Measurements from ENCODE around the gene PPARD. TPM values are rescaled to one million over a fixed set of nuclear protein-coding genes. Genes with fewer than 3 reads are reported as not detected.
"Not testable (repeated sequence)": the region's sequence is repeated elsewhere in the genome, so short reads cannot be mapped to it uniquely, and the experiment has no call there.

The PPARD gene
- total RNA-seq, 1 donor from 2014 or later: 8.2 TPM

DNA sequence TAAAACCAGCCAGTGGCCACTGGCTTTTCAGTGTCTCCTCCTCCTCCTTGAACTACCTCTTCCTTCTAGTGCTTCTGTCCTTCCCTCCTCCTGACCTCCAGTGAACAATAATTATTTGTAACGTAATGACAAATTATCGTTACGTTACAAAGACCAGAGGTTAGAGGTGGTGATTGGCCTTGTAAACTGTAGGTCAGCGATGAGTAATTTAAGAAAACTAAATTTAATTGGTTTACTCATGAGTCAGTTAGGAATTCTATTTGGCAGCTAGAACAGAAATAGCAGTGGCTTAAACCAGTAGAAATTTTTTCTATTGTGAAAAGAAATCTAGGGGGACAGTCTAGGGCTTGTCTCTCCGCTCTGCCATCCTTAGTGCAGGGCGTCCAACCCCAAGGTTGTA, 38.8 kb downstream of the PPARD start:
- no peak for DNase-seq (ENCODE audit: low read depth)
- TF ChIP-seq, protein P1, sequence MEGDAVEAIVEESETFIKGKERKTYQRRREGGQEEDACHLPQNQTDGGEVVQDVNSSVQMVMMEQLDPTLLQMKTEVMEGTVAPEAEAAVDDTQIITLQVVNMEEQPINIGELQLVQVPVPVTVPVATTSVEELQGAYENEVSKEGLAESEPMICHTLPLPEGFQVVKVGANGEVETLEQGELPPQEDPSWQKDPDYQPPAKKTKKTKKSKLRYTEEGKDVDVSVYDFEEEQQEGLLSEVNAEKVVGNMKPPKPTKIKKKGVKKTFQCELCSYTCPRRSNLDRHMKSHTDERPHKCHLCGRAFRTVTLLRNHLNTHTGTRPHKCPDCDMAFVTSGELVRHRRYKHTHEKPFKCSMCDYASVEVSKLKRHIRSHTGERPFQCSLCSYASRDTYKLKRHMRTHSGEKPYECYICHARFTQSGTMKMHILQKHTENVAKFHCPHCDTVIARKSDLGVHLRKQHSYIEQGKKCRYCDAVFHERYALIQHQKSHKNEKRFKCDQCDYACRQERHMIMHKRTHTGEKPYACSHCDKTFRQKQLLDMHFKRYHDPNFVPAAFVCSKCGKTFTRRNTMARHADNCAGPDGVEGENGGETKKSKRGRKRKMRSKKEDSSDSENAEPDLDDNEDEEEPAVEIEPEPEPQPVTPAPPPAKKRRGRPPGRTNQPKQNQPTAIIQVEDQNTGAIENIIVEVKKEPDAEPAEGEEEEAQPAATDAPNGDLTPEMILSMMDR (conservative IDR thresholded peaks at IDR 0.05; ENCODE audit: low read depth, low read length): no peak
- H3K4me3 ChIP-seq (ENCODE audit: low read depth, low read length): no peak overlapping the region

DNA sequence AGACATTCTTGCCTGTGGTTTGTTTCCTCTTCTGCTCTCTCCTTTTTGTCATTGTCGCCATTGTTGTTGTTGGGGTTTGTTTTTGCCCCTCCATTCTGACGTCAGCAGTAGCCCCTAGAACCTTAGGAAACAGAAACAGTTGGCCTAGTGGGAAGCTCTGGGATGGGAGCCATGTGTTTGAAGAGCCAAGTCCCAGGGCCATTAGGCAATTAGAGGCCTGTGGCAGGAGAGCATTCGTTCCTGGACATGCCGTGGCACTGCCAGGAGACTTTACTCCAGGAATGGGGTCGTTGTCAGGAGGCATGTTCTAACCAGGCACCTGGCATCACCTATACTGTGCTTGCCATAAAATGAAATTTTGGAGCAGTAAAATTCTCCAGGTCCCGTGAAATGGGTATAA, 39.7 kb downstream of the PPARD start:
- TF ChIP-seq, protein P1 (conservative IDR thresholded peaks at IDR 0.05; ENCODE audit: low read depth, low read length): no peak
- DNase-seq (ENCODE audit: low read depth): no peak
- no peak overlapping the region for H3K4me3 ChIP-seq (ENCODE audit: low read depth, low read length)

DNA sequence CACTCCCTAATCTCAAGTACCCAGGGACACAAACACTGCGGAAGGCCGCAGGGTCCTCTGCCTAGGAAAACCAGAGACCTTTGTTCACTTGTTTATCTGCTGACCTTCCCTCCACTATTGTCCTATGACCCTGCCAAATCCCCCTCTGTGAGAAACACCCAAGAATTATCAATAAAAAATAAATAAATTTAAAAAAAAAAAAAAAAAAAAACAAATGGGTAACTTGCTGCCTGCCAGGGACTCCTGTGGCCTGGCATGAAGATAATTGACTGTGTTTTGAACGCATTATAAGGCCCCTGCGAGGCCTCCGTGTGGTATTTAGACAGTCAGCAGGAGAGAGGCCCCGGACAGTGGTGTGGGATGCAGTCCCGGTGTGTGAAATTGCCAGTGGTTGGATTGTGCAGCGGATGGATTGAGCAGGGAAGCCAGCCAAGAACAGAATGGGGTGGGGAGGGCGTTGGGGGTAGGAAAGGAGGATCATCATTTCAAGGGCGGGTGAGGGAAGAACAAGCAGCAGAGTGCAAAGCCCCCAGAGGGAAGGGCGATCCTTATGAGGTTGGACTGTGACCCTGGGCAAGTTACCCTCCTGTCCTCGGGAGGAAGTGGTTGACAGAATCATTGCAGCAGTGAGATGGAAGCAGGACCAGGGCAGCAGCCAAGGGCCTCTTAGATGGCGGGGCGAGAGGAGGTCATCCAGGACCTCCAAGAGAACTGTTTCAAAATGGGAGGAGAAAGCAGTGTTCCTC, 43.3 kb downstream of the PPARD start:
- no peak for DNase-seq (ENCODE audit: low read depth)
- TF ChIP-seq, protein P1 (conservative IDR thresholded peaks at IDR 0.05; ENCODE audit: low read depth, low read length): no peak
- no peak overlapping the region for H3K4me3 ChIP-seq (ENCODE audit: low read depth, low read length)

DNA sequence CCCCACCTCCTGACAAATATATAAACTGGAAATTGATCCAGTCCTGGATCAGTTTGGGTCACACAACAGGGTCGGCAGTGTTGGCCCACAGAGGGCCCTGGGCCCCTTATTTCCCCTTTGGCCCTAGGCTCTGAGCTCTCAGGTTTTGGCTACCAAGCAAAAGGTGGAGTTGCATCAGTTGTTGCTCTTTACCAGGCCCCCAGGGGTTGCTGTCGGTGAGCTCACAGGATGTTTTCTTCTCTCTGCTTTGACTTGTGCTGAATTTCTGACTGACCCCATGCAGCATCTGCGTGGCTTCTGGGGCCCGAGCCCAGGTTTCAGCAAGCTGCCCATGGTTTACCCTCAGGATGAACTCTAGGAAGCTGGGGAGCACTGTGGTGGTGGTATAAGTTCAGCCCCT, 44.6 kb downstream of the PPARD start:
- DNase-seq (ENCODE audit: low read depth): no peak
- no peak overlapping the region for H3K4me3 ChIP-seq (ENCODE audit: low read depth, low read length)
- TF ChIP-seq, protein P1 (conservative IDR thresholded peaks at IDR 0.05; ENCODE audit: low read depth, low read length): no peak

DNA sequence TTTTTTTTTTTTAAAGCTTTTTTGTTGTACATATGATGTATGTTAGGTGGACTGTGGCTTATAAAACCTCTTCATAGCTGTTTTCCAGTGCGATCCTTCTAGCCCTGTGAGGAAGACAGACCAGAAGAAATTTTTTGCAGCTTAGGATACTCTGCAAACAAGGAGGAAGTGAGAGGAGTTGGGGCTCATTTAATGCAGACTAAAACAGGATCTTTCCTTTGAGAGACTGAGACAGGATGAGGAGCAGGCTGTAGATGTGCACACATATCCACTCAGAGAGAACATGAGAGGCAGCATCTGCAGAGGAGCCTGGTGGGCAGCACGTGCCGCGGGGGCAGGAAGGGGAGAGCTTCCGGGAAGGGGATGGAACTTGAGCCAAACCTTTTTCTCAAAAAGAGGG, 45.7 kb downstream of the PPARD start:
- no peak overlapping the region for H3K4me3 ChIP-seq (ENCODE audit: low read depth, low read length)
- TF ChIP-seq, protein P1 (conservative IDR thresholded peaks at IDR 0.05; ENCODE audit: low read depth, low read length): no peak
- DNase-seq (ENCODE audit: low read depth): no peak

DNA sequence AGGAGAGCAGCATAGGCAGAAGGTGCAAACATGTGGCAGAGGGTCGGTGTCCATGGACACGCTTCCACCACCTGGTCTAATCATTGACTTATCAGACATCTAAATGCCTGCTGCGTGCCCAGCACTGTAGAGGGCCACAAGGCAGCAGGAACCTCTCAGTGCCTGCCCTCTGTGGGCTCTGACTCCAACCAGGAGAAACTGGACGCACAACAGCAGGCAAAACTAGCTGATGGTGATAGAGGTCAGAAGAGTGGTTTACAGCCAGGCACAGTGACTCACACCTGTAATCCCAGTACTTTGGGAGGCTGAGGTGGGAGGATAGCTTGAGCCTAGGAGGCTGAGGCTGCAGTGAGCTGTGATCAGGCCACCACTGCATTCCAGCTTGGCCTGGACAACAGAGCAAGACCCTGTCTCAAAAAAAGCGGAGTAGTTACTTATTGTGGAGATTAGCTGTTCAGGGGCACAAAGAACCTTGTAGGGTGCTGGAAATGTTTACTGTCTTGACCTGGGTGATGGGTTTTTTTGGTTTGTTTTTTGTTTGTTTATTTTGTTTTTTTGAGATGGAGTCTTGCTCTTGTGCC, 46.5 kb downstream of the PPARD start:
- TF ChIP-seq, protein P1 (conservative IDR thresholded peaks at IDR 0.05; ENCODE audit: low read depth, low read length): no peak
- DNase-seq (ENCODE audit: low read depth): no peak
- H3K4me3 ChIP-seq (ENCODE audit: low read depth, low read length): no peak overlapping the region

DNA sequence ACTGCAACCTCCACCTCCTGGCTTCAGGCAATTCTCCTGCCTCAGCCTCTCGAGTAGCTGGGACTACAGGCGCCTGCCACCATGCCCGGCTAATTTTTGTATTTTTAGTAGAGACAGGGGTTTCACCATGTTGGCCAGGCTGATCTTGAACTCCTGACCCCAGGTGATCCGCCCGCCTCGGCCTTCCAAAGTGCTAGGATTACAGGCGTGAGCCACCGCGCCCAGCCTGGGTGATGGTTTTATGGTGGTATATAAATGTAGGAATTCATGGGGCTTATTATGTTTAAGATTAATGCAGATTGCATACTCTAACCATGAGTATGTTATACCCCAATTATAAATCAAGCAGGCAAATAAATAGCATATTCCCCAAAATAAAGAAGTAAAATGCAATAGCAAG, 47.0 kb downstream of the PPARD start:
- not testable (repeated sequence) for H3K4me3 ChIP-seq (ENCODE audit: low read depth, low read length); DNase-seq (ENCODE audit: low read depth)
